ENCODE data around the gene MICAL2. TPM values are rescaled to one million over a fixed set of nuclear protein-coding genes. Genes with fewer than 3 reads are reported as not detected.

MICAL2 gene
- total RNA-seq, 1 donor from 2014 or later = 0.27 TPM

- CTCF ChIA-PET = interaction anchor here (1.2 kb wide), 1 partner anchor 186 kb away, joined by 5 read pairs; no protein-coding TSS in a partner anchor
- ATAC-seq (ENCODE audit: low read depth) (no peak), DNase-seq (no peak)
- Mint-ChIP-seq H3K27ac (no peak overlapping the region), H3K27me3 (peaks cover 9% of the 10 kb centered on the region), H3K4me3 (no peak overlapping the region), H3K9me3 (no peaks in the 10 kb centered on the region), H3K36me3 (ENCODE audit: low read depth) (no peaks in the 10 kb centered on the region), H3K4me1 (peaks cover 8% of the 10 kb centered on the region)
- POLR2A ChIA-PET = no interaction called here
- no peak for TF ChIP-seq CTCF (IDR thresholded peaks at IDR 0.05)
- intact Hi-C loops (cut with micrococcal nuclease) = no loop called here
Measured at GRCh38 chr11:12234221-12234620, 123.8 kb downstream of the MICAL2 start.

- Mint-ChIP-seq H3K4me3 (no peak overlapping the region), H3K27ac (no peak overlapping the region)
- intact Hi-C loops (cut with micrococcal nuclease) = no loop called here
Measured at GRCh38 chr11:12235080-12235479, 124.7 kb downstream of the MICAL2 start.

GRCh38 chr11:12235553-12235946 is 125.2 kb downstream of the MICAL2 start:
- TF ChIP-seq CTCF (IDR thresholded peaks at IDR 0.05) = no peak
- CTCF ChIA-PET = interaction anchor here (1.4 to 4.1 kb wide), 3 partner anchors 184 to 191 kb away, joined by 4 to 19 read pairs (median 14); no protein-coding TSS in a partner anchor
- intact Hi-C loops (cut with micrococcal nuclease) = no loop called here
- DNase-seq (no peak), ATAC-seq (ENCODE audit: low read depth) (no peak)
- Mint-ChIP-seq H3K4me1 (peaks cover 8% of the 10 kb centered on the region), H3K27ac (no peak overlapping the region), H3K9me3 (no peaks in the 10 kb centered on the region), H3K27me3 (peaks cover 9% of the 10 kb centered on the region), H3K4me3 (no peak overlapping the region), H3K36me3 (ENCODE audit: low read depth) (no peaks in the 10 kb centered on the region)
- POLR2A ChIA-PET = no interaction called here

More at GRCh38 chr11:12235080-12235479, 124.7 kb downstream of the MICAL2 start:
- DNase-seq (no peak), ATAC-seq (ENCODE audit: low read depth) (no peak)
- H3K36me3 Mint-ChIP-seq (ENCODE audit: low read depth) = no peaks in the 10 kb centered on the region
- no peak for TF ChIP-seq CTCF (IDR thresholded peaks at IDR 0.05)
- peaks cover 8% of the 10 kb centered on the region for H3K4me1 Mint-ChIP-seq
- H3K27me3 Mint-ChIP-seq = peaks cover 9% of the 10 kb centered on the region
- ChIA-PET CTCF (interaction anchor here (1.4 kb wide), 1 partner anchor 184 kb away, joined by 4 read pairs; no protein-coding TSS in a partner anchor), POLR2A (no interaction called here)
- no peaks in the 10 kb centered on the region for H3K9me3 Mint-ChIP-seq

- Mint-ChIP-seq H3K4me1 (peaks cover 8% of the 10 kb centered on the region), H3K9me3 (no peaks in the 10 kb centered on the region), H3K27me3 (peaks cover 9% of the 10 kb centered on the region), H3K4me3 (no peak overlapping the region), H3K27ac (no peak overlapping the region), H3K36me3 (ENCODE audit: low read depth) (no peaks in the 10 kb centered on the region)
- intact Hi-C loops (cut with micrococcal nuclease) = loop anchor here (1.0 kb wide), 1 partner anchor 437 kb away; no protein-coding TSS in a partner anchor
- ChIA-PET CTCF (interaction anchor here (1.4 to 4.1 kb wide), 3 partner anchors 185 to 191 kb away, joined by 4 to 19 read pairs (median 14); no protein-coding TSS in a partner anchor), POLR2A (no interaction called here)
- no peak for ATAC-seq (ENCODE audit: low read depth)
- no peak for DNase-seq
- peak; percentile 40 for TF ChIP-seq CTCF (IDR thresholded peaks at IDR 0.05)
Measured at GRCh38 chr11:12235947-12236743, 125.8 kb downstream of the MICAL2 start.

- ATAC-seq (ENCODE audit: low read depth) = no peak
- Mint-ChIP-seq H3K4me1 (peaks cover 8% of the 10 kb centered on the region), H3K27ac (no peak overlapping the region), H3K4me3 (no peak overlapping the region), H3K9me3 (no peaks in the 10 kb centered on the region), H3K27me3 (peaks cover 9% of the 10 kb centered on the region), H3K36me3 (ENCODE audit: low read depth) (no peaks in the 10 kb centered on the region)
- intact Hi-C loops (cut with micrococcal nuclease) = loop anchor here (1.0 kb wide), 1 partner anchor 437 kb away; no protein-coding TSS in a partner anchor
- ChIA-PET POLR2A (no interaction called here), CTCF (interaction anchor here (0.7 to 4.1 kb wide), 3 partner anchors 73 to 192 kb away, joined by 3 to 19 read pairs (median 14); no protein-coding TSS in a partner anchor)
- peak; percentile 3 for TF ChIP-seq CTCF (IDR thresholded peaks at IDR 0.05)
- DNase-seq = no peak
Measured at GRCh38 chr11:12236744-12237101, 126.3 kb downstream of the MICAL2 start.

Measured in activated B cell treated with CpG ODN at 0.5 μM for 24 hours (primary cell).